ENCODE measurements around the gene CCDC18.

The CCDC18 gene

DNA sequence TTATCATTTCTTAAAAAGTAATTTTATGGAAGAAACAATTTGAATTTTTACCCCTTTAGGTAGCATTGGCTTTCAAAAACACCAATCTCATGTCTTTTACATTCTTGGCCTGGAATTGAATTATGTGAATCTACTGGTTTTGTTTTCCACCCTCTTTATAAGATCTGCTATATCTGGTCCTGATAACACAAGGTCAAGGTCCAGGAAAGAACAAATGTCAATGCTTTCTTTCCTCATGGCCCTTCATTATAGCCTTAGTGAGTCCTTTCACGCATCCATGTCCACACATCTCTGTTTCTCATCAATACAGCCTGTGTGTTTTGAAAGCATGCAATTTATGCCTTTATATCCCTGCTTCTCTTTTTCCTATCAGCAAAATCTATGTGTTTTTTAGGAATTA is 141.2 kb downstream of the CCDC18 start:
- DNase-seq: no peak

DNA sequence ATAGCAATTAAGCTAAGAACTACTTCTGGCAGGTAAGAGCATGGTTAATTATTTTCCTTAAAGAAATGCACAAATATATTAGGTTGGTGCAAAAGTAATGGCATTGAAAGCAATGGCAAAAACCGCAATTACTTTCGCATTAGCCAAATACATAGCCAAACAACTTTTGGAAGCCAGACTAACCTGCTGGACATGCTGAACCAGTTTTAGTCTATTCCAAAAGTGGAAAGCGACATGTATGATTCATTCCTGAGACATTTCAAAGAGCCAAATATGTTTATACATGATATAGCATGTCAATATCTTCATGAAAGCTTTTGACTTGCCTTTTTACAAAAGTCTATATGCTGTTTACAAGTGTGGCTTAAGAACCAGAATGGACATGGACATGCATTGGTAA is 141.8 kb downstream of the CCDC18 start:
- no peak for DNase-seq

DNA sequence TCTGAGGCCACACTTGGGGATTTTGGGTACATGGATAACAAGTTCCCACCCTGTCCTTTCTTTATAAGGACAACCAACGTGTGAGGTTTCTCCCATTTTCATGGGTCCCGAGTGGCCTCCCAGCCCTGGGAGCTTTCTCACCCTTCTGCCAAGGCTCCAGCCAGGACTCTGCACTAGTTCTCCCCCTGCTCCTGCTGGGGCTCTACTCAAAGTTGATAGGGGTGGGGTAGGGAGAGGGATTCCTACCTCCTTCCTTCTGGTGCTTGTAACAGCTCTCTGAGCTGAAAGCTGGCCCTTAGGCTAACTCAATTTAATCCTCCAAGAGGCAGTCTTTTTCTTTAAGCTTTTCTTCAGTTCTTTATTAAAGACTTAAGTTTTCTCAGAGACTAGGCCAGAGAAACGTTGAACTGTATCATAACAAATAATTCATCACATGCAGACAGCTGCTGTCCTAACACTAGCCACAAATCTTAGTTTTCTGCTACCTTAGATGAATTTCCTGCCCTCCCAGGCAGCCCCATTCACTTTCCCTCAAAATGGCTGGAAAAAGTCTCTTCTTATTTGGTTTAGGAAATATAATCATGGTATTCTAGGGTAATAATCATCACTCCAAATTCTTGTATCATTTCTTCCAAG is 142.8 kb downstream of the CCDC18 start:
- no peak for DNase-seq

GRCh38 chr1:93324486-93325464 is 144.3 kb downstream of the CCDC18 start:
- DNase-seq: no peak
